PFSK-1 (cell line): ENCODE measurements around the gene SBF1.

Source experiments
- FOXP2 ChIP-seq: optimal IDR thresholded peaks from 2 replicates; pipeline ENCODE3; 2011; ENCODE audit warnings: borderline replicate concordance, control low read depth, inconsistent platforms; ENCODE audit not compliant: insufficient read depth; ENCODE audit errors: extremely low read length, extremely low read depth
- POLR2AphosphoS5 ChIP-seq: IDR thresholded peaks from 2 replicates; pipeline ENCODE4 v1.6.1; 2012; ENCODE audit warnings: low read depth, mild to moderate bottlenecking, control low read depth, low read length, moderate library complexity
- TAF1 ChIP-seq: IDR thresholded peaks from 2 replicates; pipeline ENCODE4 v1.6.1; 2012; ENCODE audit warnings: low read length, control low read depth, borderline replicate concordance; ENCODE audit not compliant: insufficient read depth
- TF ChIP-seq, protein P1 (sequence below), 2 experiments: IDR thresholded peaks; 2 replicates each; pipeline versions ENCODE4 v1.6.1 to v1.8.0; 2011 to 2012; ENCODE audit warnings: low read depth in 2 of 2, low read length in 2 of 2, control low read depth in 1 of 2, inconsistent platforms in 1 of 2, mild to moderate bottlenecking in 1 of 2, moderate library complexity in 1 of 2; ENCODE audit not compliant: insufficient read depth in 1 of 2

DNA sequence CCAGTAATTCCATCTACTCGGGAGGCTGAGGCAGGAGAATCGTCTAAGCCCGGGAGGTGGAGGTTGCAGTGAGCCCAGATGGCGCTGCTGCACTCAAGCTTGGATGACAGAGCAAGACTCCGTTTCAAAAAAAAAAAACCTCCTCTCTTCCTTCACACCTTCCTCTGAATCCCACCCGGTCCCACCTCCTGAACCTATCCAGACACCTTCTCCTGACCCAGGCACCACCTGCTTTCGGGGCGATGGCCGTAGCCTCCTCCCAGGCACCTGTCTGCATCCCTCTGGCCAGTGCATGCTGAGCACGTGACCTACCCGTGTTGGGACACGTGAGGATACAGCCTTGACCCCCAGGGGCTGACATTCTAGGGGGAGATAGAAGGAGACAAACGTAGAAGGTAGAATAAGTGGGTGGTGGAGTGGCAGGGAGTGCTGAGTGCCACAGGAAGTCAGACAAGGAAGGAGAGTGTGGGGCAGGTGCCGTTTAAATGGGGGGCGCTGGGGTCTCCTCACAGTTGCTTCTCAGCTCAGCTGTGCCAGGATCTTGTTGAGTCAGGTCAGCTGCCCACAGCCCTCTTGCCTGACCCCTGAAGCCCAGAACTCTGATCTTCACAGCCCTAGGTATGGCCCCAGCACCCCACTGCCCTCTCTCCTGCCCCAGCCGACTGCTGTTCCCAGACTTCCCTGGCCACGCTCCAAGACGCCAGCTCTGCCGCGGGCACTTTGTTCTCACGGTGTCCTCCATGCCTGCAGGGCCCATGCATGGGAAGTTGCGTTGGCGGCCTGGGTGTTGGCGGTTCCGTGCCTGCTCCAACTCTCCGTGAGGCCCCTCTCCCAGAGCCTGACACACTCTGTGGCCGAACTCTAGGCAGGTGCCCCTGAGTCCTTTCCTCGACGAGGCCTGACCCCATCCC, 10.6 kb upstream of the SBF1 start:
- peak; percentile 62 for TF ChIP-seq POLR2AphosphoS5
- TF ChIP-seq, protein P1, sequence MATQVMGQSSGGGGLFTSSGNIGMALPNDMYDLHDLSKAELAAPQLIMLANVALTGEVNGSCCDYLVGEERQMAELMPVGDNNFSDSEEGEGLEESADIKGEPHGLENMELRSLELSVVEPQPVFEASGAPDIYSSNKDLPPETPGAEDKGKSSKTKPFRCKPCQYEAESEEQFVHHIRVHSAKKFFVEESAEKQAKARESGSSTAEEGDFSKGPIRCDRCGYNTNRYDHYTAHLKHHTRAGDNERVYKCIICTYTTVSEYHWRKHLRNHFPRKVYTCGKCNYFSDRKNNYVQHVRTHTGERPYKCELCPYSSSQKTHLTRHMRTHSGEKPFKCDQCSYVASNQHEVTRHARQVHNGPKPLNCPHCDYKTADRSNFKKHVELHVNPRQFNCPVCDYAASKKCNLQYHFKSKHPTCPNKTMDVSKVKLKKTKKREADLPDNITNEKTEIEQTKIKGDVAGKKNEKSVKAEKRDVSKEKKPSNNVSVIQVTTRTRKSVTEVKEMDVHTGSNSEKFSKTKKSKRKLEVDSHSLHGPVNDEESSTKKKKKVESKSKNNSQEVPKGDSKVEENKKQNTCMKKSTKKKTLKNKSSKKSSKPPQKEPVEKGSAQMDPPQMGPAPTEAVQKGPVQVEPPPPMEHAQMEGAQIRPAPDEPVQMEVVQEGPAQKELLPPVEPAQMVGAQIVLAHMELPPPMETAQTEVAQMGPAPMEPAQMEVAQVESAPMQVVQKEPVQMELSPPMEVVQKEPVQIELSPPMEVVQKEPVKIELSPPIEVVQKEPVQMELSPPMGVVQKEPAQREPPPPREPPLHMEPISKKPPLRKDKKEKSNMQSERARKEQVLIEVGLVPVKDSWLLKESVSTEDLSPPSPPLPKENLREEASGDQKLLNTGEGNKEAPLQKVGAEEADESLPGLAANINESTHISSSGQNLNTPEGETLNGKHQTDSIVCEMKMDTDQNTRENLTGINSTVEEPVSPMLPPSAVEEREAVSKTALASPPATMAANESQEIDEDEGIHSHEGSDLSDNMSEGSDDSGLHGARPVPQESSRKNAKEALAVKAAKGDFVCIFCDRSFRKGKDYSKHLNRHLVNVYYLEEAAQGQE (IDR thresholded peaks at IDR 0.05; ENCODE audit: insufficient read depth in 1 of 2, low read depth in 2 of 2, low read length in 2 of 2), result no peak
- no peak for TF ChIP-seq TAF1
- TF ChIP-seq FOXP2, result no peak
